HEK293T (cell line): ENCODE measurements around the gene ARF6.

ENCODE experiments used
- CTCF ChIA-PET: fragments of 350-600 bp; formaldehyde crosslinking; extraction: SDS; loops from one replicate; lab custom pipeline; 2021; ENCODE audit warnings: antibody characterized with exemption, inconsistent platforms; lab: Yijun Ruan, JAX
- POLR2A ChIA-PET: fragments of 350-600 bp; formaldehyde crosslinking; extraction: SDS; loops from one replicate; lab custom pipeline; 2020; ENCODE audit warnings: antibody characterized with exemption, inconsistent platforms; lab: Yijun Ruan, JAX
- DNase-seq: peaks from one replicate; pipeline ENCODE4 v3.0.0; 2012; ENCODE audit warnings: mixed read lengths; ENCODE audit errors: extremely low spot score
- ARNT ChIP-seq: fragments of 450-650 bp; IDR thresholded peaks from 2 replicates; pipeline ENCODE4 v1.6.1; 2017; ENCODE audit warnings: mild to moderate bottlenecking
- BHLHE40 ChIP-seq: fragments of 450-650 bp; IDR thresholded peaks from 2 replicates; pipeline ENCODE4 v1.6.1; 2016; ENCODE audit warnings: mild to moderate bottlenecking, moderate library complexity, borderline replicate concordance
- CTBP1 ChIP-seq: fragments of 450-650 bp; IDR thresholded peaks from 2 replicates; pipeline ENCODE4 v1.6.1; 2016; ENCODE audit warnings: borderline replicate concordance
- ELF4 ChIP-seq: fragments of 450-650 bp; IDR thresholded peaks from 2 replicates; pipeline ENCODE4 v1.6.1; 2017; ENCODE audit warnings: antibody characterized with exemption
- FOXA1 ChIP-seq: fragments of 450-650 bp; IDR thresholded peaks from 2 replicates; pipeline ENCODE4 v1.6.1; 2016; ENCODE audit warnings: mild to moderate bottlenecking
- FOXK2 ChIP-seq: fragments of 450-650 bp; IDR thresholded peaks from 2 replicates; pipeline ENCODE4 v1.6.1; 2016; ENCODE audit warnings: mild to moderate bottlenecking
- FOXM1 ChIP-seq: fragments of 450-650 bp; IDR thresholded peaks from 2 replicates; pipeline ENCODE4 v1.6.1; 2017; ENCODE audit warnings: mild to moderate bottlenecking, borderline replicate concordance
- HDGF ChIP-seq: fragments of 450-650 bp; IDR thresholded peaks from 2 replicates; pipeline ENCODE4 v1.6.1; 2017; ENCODE audit warnings: antibody characterized with exemption, borderline replicate concordance
- L3MBTL2 ChIP-seq: fragments of 450-650 bp; conservative IDR thresholded peaks from 2 replicates; pipeline ENCODE4 v1.6.1; 2016; ENCODE audit warnings: mild to moderate bottlenecking
- LEF1 ChIP-seq: fragments of 450-650 bp; IDR thresholded peaks from 2 replicates; pipeline ENCODE4 v1.6.1; 2017; ENCODE audit warnings: mild to moderate bottlenecking, borderline replicate concordance
- NFRKB ChIP-seq: fragments of 450-650 bp; IDR thresholded peaks from 2 replicates; pipeline ENCODE4 v1.6.1; 2016; ENCODE audit warnings: mild to moderate bottlenecking, moderate library complexity
- SP1 ChIP-seq: fragments of 450-650 bp; IDR thresholded peaks from 2 replicates; pipeline ENCODE4 v1.6.1; 2017
- SUZ12 ChIP-seq: fragments of 450-650 bp; IDR thresholded peaks from 2 replicates; pipeline ENCODE4 v1.6.1; 2016; ENCODE audit warnings: mild to moderate bottlenecking
- TARDBP ChIP-seq: fragments of 450-650 bp; IDR thresholded peaks from 2 replicates; pipeline ENCODE4 v1.6.1; 2016
- ZNF384 ChIP-seq: fragments of 450-650 bp; IDR thresholded peaks from 2 replicates; pipeline ENCODE4 v1.6.1; 2016
- TF ChIP-seq, protein P1 (sequence below): fragments of 450-650 bp; IDR thresholded peaks from 2 replicates; pipeline ENCODE4 v1.6.1; 2016

The ARF6 gene

DNA sequence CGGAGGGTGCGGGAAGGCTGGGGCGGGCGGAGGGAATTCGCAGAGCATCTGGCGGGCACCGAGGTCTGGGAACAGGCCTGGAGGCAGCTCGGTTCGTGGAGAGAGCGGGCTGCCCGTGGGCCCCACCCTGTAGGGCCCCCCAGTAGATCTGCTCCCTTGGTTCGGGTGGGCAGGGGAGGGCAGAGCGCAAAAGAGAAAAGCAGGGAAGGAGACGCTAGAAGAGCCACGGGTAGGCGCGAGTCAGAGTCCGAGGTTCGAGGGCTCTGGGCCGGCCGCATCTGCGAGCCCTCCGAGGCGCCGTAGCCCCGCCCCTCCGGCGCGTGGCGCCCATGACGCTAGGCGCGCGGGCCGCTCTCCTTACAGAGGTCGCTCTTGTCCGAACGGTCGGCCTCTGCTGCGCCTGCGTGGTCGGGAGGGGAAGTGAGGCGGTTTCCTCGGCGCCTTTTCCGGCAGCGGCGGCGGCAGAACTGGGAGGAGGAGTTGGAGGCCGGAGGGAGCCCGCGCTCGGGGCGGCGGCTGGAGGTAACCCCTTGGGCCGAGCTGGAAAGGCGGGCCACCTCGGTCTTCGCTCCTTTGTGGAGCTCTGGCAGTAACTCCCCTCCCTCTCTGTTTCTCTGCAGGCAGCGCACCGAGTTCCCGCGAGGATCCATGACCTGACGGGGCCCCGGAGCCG lies at the start of gene ARF6:
Gene ARF6 (plus strand): TSS at position 447 of the 673 bp plus-strand sequence. CDS start 655 bp downstream, outside the sequence.
- CTCF ChIA-PET, result interaction anchor here (0.5 to 1.8 kb wide), 3 partner anchors 27 to 307 kb away, joined by 4 to 12 read pairs (median 5); no protein-coding TSS in a partner anchor
- TF ChIP-seq NFRKB (no peak), L3MBTL2 (peak; percentile 85), ELF4 (peak; percentile 28; the same call in 1 of the 2 replicates)
- POLR2A ChIA-PET, result interaction anchor here (0.6 to 2.7 kb wide), 29 partner anchors 11 to 298 kb away, joined by 3 to 25 read pairs (median 5); partner anchors contain the start of genes KLHDC2 and NEMF
- peak; percentile 94 for DNase-seq

DNA sequence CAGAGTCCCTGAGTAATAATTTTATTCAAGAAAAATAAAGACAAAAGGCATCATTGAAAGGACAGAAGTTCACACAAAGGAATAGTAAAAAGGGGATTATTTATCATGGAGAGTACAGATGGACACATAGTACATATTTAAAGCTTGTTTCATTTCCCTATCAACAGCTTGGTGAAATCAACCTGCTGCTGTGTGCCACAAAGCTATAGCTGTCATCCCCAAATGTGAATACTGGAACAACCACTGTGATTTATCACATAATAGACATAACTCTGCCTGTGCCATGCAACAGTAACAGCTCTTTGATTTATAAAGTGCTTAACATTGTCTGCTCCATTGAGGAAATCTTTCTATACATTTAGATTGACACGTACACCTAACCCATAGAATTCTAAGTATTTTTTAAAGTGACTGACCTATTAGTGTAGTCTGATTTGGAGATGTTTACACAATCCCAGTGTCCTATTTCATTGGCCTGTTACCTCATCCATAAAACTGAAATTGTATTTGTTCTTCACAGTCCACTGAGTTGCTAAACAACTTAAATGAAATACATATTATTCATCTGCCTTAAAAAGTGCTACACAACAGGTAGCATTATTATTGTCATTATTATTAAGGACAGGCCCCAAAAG lies 43.6 kb upstream of the ARF6 start:
- TF ChIP-seq, protein P1, sequence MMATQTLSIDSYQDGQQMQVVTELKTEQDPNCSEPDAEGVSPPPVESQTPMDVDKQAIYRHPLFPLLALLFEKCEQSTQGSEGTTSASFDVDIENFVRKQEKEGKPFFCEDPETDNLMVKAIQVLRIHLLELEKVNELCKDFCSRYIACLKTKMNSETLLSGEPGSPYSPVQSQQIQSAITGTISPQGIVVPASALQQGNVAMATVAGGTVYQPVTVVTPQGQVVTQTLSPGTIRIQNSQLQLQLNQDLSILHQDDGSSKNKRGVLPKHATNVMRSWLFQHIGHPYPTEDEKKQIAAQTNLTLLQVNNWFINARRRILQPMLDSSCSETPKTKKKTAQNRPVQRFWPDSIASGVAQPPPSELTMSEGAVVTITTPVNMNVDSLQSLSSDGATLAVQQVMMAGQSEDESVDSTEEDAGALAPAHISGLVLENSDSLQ, result peak; percentile 96
- TF ChIP-seq FOXA1 (peak; percentile 92), CTBP1 (peak; percentile 54; the same call in 1 of the 2 replicates), SUZ12 (no peak), FOXK2 (peak; percentile 63; the same call in 1 of the 2 replicates), HDGF (no peak), ARNT (peak; percentile 65), FOXM1 (no peak)
- CTCF ChIA-PET, result interaction anchor here (5.9 kb wide), 1 partner anchor 15 kb away, joined by 79 read pairs; no protein-coding TSS in a partner anchor
- POLR2A ChIA-PET, result interaction anchor here (1.1 kb wide), 2 partner anchors 13 to 215 kb away, joined by 3 to 5 read pairs; no protein-coding TSS in a partner anchor
- no peak for DNase-seq

DNA sequence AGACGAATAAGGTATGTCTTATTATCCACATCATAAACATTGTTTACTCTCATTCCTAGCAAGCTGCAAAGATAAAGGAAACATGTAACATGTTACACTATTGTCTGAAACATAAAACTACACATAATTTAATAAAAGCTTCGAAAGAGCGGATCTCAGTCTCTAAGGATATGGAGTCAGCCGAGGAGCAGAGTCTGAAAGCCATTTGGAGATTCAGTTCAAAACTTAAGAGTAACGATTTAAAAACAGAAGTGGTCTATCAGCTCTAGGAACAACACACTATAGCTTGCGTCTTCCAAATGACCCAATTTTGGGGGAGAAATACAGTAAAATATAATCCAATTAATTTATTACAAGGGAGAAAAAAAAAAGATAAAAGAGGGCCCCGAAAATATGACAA lies 41.1 kb upstream of the ARF6 start:
- TF ChIP-seq FOXA1 (no peak), FOXM1 (no peak), L3MBTL2 (no peak), CTBP1 (no peak), ELF4 (no peak), SP1 (no peak), LEF1 (no peak), BHLHE40 (no peak), FOXK2 (no peak), SUZ12 (no peak), NFRKB (no peak), TARDBP (no peak), ARNT (no peak), HDGF (no peak), ZNF384 (no peak)
- TF ChIP-seq, protein P1, result no peak
- ChIA-PET CTCF (interaction anchor here (0.7 to 5.9 kb wide), 5 partner anchors 8 to 283 kb away, joined by 3 to 79 read pairs (median 4); no protein-coding TSS in a partner anchor), POLR2A (interaction anchor here (0.8 to 4.2 kb wide), 21 partner anchors 8 to 708 kb away, joined by 3 to 57 read pairs (median 6); partner anchors contain the start of genes ARF6, ATL1, KLHDC2 and LRR1)
- no peak for DNase-seq

GRCh38 chr14:49852301-49853157 lies 40.4 kb upstream of the ARF6 start, which contains the start of gene NEMF:
Gene NEMF (minus strand): TSS chr14:49852788. CDS start chr14:49852753, 35 bp downstream.
- TF ChIP-seq L3MBTL2, result peak; percentile 83
- no peak for TF ChIP-seq HDGF
- DNase-seq, result peak; percentile 74
- CTCF ChIA-PET, result interaction anchor here (0.7 to 5.9 kb wide), 7 partner anchors 8 to 283 kb away, joined by 3 to 79 read pairs (median 3); no protein-coding TSS in a partner anchor
- POLR2A ChIA-PET, result interaction anchor here (0.8 to 4.2 kb wide), 23 partner anchors 8 to 708 kb away, joined by 3 to 57 read pairs (median 4); partner anchors contain the start of genes ARF6, ATL1, KLHDC2 and LRR1

DNA sequence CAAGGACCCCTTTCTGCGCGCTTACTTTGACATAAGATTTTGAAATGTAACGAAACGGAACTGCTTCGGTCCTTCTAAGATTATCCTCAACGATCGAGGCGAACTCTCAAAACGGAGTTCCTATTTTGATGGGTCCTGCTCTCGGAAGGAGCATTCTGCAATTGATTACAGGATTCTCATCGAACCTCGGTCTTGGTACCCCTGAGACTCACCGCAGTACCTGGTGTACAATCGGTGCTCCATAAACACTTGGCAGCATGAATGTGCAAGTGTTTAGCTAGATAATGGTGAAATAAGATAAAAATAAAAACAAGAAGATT lies 39.8 kb upstream of the ARF6 start:
- no peak for DNase-seq
- TF ChIP-seq, protein P1, result no peak
- TF ChIP-seq SP1 (no peak), BHLHE40 (no peak), ARNT (no peak), CTBP1 (no peak), HDGF (no peak), SUZ12 (no peak), FOXM1 (no peak), FOXK2 (no peak), FOXA1 (no peak), NFRKB (no peak), TARDBP (no peak)
- ChIA-PET POLR2A (interaction anchor here (0.8 to 4.2 kb wide), 19 partner anchors 7 to 378 kb away, joined by 3 to 57 read pairs (median 6); partner anchors contain the start of genes ARF6, KLHDC2, MGAT2 and RPL36AL), CTCF (interaction anchor here (0.5 to 5.9 kb wide), 3 partner anchors 11 to 29 kb away, joined by 3 to 79 read pairs (median 3); no protein-coding TSS in a partner anchor)
